ENCODE results near the gene ACTMAP. TPM values are rescaled to one million over a fixed set of nuclear protein-coding genes. Genes with fewer than 3 reads are reported as not detected.
A peak's percentile ranks its signal among the peaks of the same experiment; 100 is the strongest.

Gene ACTMAP
- total and polyA plus RNA-seq, 7 donors: 5.1 to 13.3 (median 8.9) TPM

- Histone ChIP-seq H3K36me3 (ENCODE audit: insufficient read depth in 1 of 2, low read depth in 1 of 2) (peaks cover 0 to 17% of the 10 kb centered on the region in 2 donors), H3K27me3 (ENCODE audit: insufficient read depth in 3 of 3, low read length in 2 of 3) (no peaks in the 10 kb centered on the region), H3K9me3 (no peaks in the 10 kb centered on the region), H3K4me1 (peaks cover 12% of the 10 kb centered on the region), H3K4me3 (no peak overlapping the region), H3K27ac (no peak overlapping the region)
- DNase-seq: no peak
- ATAC-seq: no peak
- no peak for TF ChIP-seq CTCF (IDR thresholded peaks at IDR 0.05)
- intact Hi-C loops (cut with DNase I): no loop called here
- 98% methylated on average over 5 of the region's 5 CpGs for WGBS, 3 donors
Measured at GRCh38 chr19:40780582-40780981, 30.3 kb upstream of the ACTMAP start.

- peaks cover 12% of the 10 kb centered on the region for H3K4me1 ChIP-seq
- no peak for TF ChIP-seq CTCF (IDR thresholded peaks at IDR 0.05)
- H3K9me3 ChIP-seq: no peaks in the 10 kb centered on the region
- no peaks in the 10 kb centered on the region for H3K27me3 ChIP-seq (ENCODE audit: insufficient read depth in 3 of 3, low read length in 2 of 3)
- intact Hi-C loops (cut with DNase I): loop anchor here in 1 of 2 donors (1.0 kb wide), 1 partner anchor 20 kb away; no protein-coding TSS in a partner anchor
- DNase-seq (no peak), ATAC-seq (no peak)
- WGBS, 3 donors: 11 to 18% (median 16%) methylated on average over 7 of the region's 7 CpGs
- H3K4me3 ChIP-seq: peak overlapping the region; percentile 85
- H3K27ac ChIP-seq: peak overlapping the region; percentile 98
- H3K36me3 ChIP-seq (ENCODE audit: insufficient read depth in 1 of 2, low read depth in 1 of 2): peaks cover 0 to 2% of the 10 kb centered on the region in 2 donors
Measured at GRCh38 chr19:40778706-40779284, 28.5 kb upstream of the ACTMAP start.

GRCh38 chr19:40777937-40778705 is 27.8 kb upstream of the ACTMAP start, which contains the start of gene RAB4B:
TSS of gene RAB4B (plus strand) at chr19:40778247. CDS start at chr19:40778376, 129 bp downstream.
- H3K9me3 ChIP-seq: no peaks in the 10 kb centered on the region
- DNase-seq (peak; percentile 100), ATAC-seq (peak; percentile 96 to 97 (median 96))
- WGBS, 3 donors: 0 to 1% (median 0%) methylated on average over 53 to 56 of the region's 56 CpGs
- peak within 1 kb of the TSS; percentile 85 for H3K4me3 ChIP-seq
- intact Hi-C loops (cut with DNase I): loop anchor here in 1 of 2 donors (1.0 to 2.0 kb wide), 2 partner anchors 20 to 25 kb away; no protein-coding TSS in a partner anchor
- H3K4me1 ChIP-seq: peaks cover 12% of the 10 kb centered on the region
- no peak for TF ChIP-seq CTCF (IDR thresholded peaks at IDR 0.05)
- no peaks in the 10 kb centered on the region for H3K27me3 ChIP-seq (ENCODE audit: insufficient read depth in 3 of 3, low read length in 2 of 3)
- peak within 1 kb of the TSS; percentile 98 for H3K27ac ChIP-seq
- H3K36me3 ChIP-seq (ENCODE audit: insufficient read depth in 1 of 2, low read depth in 1 of 2): no peaks in the 10 kb centered on the region

- Histone ChIP-seq H3K27ac (peak overlapping the region; percentile 98), H3K36me3 (ENCODE audit: insufficient read depth in 1 of 2, low read depth in 1 of 2) (no peaks in the 10 kb centered on the region), H3K4me3 (peak overlapping the region; percentile 85), H3K9me3 (no peaks in the 10 kb centered on the region), H3K4me1 (peaks cover 12% of the 10 kb centered on the region), H3K27me3 (ENCODE audit: insufficient read depth in 3 of 3, low read length in 2 of 3) (no peaks in the 10 kb centered on the region)
- WGBS, 3 donors: 0 to 1% (median 0%) methylated on average over 10 of the region's 10 CpGs
- DNase-seq: no peak
- ATAC-seq: no peak
- TF ChIP-seq CTCF (IDR thresholded peaks at IDR 0.05): no peak
- intact Hi-C loops (cut with DNase I): loop anchor here in 1 of 2 donors (2.0 kb wide), 1 partner anchor 25 kb away; no protein-coding TSS in a partner anchor
Measured at GRCh38 chr19:40777645-40777936, 27.3 kb upstream of the ACTMAP start.
